HG03520 (cell line): ENCODE data around the gene TLL2.
"Not testable (repeated sequence)": the region's sequence is repeated elsewhere in the genome, so short reads cannot be mapped to it uniquely, and the experiment has no call there.

ENCODE experiments used
- ATAC-seq: cut with Tn5 transposase; IDR thresholded peaks from one replicate; pipeline ENCODE4 v1.9.1; 2021; ENCODE audit warnings: mild to moderate bottlenecking, moderate library complexity; ENCODE audit not compliant: unreplicated experiment

The TLL2 gene

DNA sequence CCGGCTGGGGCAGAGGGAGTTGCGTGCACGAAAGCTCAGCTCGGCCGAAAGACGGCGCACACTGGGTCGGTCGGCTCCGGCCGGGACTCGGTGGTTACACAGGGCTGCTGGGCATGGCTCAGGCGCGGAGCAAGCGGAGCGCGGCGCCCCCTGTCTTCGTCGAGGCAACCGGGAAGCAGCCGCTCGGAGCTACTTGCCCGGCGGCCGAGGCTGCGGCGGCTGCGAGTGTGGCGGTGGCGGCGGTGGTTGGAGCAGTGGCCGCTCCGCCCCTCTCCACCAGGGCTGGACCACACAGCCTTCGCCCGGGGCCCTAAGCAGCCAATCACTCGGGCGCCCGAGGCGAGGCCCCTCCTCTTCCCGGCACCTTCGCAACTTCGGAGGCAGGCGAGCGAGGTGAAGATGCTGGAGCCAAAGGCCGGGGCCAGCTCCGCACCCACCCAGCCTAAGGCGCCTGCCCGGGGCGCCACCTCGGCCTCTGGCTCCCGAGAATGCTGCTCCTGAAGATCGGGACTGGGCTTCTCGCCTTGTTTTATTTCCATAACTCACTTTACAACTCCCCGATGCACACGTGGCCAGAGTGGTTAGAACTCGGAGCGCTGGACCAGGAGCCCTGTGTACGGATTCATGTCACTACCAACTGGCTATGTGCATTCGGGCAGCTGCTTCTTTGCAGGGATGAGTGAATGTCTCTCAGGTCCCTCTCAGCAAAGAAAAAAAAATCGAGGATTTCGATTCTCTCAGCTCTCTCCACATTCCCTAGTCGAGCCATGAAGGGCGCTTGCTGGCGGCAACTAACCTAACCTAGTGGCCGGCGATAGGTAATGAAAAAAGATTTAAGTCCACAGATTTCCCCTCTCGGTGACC lies at the start of gene TLL2:
Gene TLL2 (minus strand): TSS at position 229 of the 864 bp plus-strand sequence. CDS start 241 bp downstream, outside the sequence.
- ATAC-seq, result peak; percentile 78

DNA sequence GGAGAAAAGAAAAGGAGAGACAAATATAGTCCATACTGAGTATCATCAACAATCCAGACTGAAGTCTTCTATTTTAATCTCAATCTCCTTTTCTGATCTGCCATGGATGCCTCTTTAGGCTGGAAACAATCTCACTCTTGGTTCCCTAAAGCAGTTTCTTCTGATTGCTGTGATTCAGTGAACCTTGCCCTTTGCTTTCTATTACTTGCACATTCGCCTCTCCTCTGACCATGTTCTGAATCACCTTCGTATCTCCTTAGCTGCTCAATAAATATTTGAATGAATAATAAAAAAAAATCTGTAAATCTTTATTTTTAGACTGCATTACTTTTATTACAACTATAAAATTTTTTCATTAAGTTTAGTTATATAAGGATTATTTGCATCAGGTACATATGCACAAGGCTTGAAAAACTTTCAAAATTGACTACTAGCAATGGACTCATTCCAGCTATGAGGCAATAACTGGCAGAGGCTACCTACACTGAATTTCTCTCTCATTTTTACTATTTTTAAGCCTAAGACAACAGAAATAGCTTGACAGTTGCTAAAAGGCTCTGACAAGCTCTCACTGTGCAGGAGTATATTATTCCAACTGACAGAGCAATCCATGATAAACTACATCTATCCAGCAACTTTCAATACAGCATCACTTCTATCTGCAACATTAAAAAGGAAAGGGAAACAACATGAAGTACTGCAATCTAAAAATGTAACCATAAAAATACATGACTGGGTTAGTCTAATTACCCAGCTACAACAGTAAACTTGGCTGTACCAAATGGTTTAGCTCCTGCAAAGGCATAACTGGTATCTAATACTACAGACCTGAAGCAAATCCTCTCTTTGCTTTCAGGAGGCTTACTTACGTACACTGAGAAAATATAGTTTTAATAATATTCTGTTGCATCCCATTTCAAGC lies 47.5 kb upstream of the TLL2 start:
- no peak for ATAC-seq

DNA sequence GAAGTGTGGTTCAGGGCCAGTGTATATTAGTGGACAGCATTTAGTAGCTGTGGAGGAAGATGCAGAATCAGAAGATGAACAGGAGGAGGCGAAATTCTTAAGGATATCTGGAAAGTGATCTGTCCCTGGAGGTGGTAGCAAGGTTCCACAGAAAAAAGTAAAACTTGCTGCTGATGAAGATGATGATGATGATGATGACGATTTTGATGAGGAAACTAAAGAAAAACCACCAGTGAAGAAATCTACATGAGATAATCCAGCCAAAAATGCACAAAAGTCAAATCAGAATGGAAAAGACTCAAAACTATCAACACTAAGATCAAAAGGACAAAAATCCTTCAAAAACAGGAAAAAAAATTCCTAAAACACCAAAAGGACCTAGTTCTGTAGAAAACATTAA lies 46.8 kb upstream of the TLL2 start:
- no peak for ATAC-seq

DNA sequence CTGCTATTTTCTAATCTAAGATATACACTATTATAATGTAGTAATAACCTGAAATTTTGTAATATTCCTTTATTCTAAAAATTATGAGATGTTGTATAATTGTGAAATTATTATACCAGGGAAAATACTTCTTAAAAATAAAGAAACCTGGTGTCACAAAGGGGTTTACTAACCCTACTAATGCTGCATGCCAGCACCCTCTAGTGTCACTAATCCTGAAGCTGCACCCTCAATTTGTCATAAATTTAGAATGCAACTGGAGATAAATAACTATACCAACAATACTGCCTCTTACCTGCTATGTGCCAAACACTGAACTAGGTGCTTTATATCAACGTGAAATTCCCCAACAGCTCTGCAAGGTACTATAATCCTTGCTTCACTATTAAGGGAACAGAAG lies 42.3 kb upstream of the TLL2 start:
- no peak for ATAC-seq

DNA sequence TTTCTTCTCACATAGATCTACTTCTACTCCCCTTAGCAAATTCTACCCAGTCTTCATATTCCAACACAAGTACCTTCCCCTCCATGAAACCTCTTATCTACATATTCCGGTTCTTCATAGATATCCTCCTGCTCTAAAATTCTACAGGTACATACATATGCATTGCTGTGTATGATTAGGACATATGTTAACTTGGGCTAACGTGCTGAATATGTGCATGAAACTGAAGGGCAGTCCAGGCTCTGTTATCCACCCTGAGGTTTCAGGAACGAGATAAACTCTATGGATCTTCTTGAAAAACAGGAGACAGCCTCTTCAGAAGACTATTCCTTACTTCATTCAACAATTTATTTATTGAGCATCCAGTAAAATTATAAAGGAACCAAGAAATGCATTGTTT lies 41.6 kb upstream of the TLL2 start:
- no peak for ATAC-seq

DNA sequence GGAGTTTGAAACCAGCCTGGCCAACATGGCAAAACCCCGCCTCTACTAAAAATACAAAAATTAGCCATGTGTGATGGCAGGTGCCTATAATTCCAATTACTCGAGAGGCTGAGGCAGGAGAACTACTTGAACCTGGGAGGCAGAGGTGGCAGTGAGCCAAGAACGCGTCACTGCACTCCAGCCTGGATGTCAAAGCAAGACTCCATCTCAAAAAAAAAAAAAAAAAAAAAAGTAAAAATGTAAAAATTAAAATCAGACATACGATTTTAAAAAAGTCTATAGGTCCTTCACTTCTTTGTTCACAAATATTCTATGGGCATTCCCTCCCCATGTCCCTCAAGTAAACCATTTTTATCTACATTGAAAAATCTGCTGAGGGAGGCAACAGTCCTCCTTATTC lies 34.9 kb upstream of the TLL2 start:
- ATAC-seq, result no peak

DNA sequence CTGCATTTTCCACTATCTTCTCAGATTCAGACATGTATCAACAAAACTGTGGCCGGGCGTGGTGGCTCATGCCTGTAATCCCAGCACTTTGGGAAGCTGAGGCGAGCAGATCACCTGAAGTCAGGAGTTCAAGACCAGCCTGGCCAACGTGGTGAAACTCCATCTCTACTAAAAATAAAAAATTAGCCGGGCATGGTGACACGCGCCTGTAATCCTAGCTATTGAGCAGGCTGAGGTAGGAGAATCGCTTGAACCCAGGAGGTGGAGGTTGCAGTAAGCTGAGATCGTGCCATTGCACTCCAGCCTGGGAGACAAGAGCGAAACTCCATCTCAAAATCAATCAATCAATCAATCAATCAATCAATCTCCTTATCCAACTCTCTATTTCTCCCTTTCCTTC lies 31.8 kb upstream of the TLL2 start:
- not testable (repeated sequence) for ATAC-seq

DNA sequence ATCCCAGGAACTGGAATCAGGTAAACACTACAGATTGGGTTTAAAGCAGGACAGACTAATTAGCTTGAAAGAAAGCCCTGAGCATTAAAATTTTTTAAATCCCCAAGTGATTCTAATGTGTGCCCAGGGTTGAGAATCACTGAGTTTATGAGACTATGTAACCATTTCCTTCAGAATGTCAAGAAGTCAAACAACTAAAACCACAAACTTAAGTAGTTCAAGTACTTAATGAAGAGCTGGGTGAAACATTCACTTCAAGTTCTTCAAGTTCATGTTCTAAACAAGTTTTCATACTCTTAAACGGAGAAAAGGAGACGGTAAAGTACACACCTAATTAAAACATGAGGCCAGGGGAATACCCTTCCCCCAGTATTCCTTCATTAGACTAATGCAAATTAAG lies 28.2 kb upstream of the TLL2 start:
- no peak for ATAC-seq

DNA sequence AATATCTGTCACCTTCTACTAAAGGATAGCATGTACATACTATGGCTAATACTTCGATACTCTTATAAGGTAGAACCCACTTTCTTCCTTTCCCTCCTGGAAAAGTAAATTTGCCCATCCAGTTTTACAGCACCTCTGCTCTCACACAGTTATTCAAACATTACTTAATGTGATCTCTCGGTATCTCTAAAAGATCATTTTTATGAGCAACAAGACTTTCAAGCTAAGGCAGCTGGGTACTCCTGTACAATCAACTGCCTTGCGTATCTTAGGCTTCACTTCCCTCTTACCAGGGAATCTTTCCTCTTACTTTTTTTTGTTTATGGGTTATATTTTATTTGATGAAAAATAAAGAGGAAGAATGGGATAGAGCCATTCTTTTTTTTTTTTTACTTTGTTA lies 26.5 kb upstream of the TLL2 start:
- no peak for ATAC-seq

DNA sequence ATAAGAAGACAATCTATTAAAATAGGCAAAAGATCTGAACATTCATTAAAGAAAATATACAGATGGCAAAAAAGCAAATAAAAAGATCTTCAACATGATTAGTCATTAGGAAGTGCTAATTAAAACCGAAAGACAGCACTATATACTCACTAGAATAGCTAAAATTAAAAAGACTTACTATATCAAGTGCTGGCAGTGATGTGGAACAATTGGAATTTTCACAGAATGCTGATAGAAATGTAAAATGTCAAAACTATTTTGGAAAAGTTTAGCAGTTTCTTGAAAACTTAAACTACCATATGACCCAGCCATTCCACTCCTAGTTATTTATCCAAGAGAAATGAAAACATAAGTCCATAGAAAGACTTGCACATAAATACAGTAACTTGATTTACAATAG lies 25.0 kb upstream of the TLL2 start:
- no peak for ATAC-seq

DNA sequence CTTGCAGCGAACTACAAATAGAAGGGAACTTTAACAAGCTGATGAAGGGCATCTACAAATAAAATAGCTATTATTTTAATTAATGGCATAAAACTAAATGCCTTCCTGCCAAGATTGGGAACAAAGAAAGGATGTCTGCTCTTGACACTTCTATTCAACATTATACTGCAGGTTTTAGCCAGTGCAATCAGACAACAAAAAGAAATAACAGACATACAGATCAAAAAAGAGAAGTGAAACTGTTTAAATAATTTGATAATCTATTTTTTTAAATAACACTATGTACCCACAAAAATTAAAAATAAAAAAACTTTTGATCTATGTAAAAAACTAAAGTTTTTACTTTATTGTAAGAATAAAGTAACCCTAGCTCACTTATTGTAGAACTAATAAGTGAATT lies 22.4 kb upstream of the TLL2 start:
- no peak for ATAC-seq

DNA sequence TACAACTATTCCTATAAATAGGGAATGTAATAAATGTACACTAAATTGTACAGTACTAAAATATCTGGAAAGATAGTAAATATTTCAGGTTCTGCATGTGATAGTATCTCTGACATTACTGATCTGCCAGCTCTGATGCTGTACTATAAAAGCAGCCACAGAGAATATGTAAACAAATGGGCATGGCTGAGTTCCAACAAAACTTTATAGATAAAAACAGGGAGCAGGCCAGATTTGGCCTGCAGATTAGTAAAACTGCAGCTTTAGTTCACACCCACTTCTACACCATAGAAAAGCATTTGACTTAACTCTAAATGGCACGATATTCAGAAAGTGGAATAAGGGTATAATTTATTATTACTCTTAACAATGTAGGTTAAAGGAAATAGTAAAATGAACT lies 18.8 kb upstream of the TLL2 start:
- no peak for ATAC-seq

DNA sequence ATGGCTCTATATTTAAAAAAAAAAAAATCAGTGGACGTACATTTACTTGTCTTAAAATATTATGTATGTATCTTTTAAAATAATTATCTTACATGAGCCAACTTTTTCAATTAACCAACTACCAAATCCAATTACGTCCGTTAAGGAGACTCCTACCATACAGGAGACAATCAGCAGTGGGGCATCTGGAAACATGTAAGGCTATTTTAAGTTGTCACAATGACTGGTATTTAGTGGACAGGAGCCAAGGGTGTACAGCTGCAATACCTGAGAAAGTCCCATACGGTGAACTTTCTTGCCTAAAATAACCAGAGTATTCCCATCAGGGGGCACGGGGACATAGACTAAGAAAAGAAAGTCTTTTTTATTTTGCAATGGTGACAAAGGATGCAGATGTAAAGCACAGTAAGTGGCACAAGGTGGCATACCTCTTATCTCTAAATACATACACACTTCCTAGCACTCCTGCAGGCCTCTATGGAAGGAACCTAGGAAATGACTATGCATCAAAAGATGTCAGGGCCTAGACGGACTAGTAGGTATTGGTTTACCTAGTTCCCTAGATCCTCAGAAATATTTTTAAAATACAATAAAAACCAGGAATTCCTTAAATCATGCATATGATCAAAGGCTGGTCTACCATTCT lies 16.0 kb upstream of the TLL2 start:
- no peak for ATAC-seq

DNA sequence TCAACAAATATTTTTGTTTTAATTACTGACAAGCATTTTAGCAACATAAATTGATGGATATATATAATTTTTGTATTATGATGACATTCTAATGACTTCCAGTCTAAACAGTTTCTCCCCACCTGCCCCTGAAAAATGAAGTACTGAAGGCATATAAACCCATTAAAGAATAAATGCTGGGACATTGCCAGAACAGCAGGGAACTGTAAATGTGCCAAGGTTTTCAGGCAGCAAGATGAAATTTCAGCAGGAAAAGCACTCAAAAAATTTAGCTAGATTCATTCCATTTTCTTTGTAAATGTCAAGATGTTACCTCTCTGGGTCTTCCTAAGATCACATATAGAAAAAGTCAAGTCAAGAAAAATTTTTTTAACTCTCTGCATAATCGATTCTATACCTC lies 11.0 kb upstream of the TLL2 start:
- ATAC-seq, result no peak

DNA sequence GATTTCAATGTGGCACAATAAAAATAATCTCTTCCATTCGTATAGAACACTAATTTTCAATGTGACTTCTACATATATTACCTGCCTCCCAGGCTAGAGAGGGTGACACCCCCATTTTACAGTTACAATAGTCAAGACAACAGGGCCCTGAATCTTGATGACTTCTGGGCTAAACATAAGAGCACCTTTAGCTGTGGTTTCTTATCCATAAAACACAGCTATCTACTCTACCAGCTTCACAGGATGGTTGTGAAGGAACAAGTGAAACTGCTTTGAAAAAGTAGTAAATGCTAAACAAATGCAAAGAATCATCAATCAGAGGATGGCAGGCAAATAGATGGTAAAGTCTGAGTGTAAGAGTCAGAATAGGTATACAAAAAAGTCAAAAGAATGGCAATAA lies 3.6 kb upstream of the TLL2 start:
- no peak for ATAC-seq

DNA sequence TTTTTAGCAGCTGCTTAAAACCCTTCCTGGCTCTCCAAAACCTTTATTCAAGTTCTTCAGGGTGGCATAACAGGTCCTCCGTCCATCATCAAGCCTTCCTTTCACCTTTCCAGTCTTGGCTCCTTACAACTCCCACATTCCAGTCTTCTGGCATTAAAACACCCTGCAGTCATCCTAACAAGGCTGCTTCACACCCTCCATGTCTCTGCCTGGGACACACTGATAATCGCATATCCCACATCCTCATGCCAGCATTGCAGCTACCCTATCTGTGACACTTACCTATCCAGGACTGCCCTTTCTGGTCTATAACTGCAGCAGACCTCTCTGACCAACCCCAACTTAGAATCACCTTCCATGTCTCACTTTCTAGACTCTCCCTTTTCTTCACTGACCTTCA lies 2.6 kb upstream of the TLL2 start:
- no peak for ATAC-seq

DNA sequence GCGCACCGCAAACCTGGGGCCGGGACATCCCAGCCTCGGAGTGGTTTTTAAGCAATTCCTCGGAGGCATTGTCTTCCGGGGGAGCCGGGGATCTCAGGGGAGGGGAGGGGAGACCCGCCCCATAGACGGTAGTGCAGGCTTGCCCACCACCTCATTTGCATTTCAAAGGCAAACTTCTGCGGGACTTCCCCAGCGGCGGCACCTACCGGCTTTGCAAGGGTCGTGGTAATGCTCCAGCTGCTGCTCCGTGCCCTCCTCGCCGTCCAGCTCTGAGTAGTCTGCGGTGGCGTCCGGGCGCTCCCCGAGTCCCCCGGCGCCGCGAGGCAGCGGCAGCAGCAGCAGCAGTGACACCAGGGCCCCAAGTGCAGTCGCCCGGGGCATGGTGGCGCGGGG lies 425 bp downstream of the TLL2 start:
- no peak for ATAC-seq

DNA sequence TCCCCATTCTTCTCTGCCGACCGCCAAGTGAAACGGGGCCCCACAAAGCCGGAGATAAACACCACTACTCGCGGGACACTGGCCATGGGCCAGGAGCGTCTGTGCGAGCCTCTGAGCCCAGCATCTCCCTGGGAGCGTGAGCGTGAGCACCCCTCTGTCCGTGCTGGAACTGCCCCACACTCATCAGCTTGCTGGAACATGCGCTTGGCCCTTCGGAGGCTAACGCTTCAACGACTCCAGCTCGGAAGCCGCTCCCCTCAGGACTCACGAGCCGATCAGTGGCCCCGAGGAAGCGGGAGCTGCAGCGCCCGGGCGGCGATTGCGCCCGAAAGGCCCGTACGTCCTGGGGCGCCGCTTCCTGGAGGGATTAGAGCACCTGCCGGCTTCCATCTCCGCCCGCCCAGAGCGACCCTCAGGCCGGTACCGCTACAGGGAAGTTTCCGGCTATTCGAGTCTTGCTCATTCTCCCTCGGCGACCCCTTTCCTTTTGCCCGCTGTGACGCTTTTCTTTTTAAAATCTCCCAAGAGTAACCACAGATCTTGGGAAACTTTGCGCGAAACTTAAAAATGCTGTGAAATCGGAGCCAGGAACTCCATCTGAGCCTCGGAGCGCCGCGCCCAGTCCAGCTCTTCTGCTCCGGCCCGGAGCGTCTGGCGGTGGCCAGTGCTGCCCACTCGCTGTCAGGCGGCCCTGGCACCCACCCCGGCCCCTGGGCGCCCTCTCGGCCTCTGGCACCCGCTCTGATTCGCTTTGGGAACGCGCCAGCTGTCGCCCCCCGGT lies 1.0 kb downstream of the TLL2 start:
- no peak for ATAC-seq

DNA sequence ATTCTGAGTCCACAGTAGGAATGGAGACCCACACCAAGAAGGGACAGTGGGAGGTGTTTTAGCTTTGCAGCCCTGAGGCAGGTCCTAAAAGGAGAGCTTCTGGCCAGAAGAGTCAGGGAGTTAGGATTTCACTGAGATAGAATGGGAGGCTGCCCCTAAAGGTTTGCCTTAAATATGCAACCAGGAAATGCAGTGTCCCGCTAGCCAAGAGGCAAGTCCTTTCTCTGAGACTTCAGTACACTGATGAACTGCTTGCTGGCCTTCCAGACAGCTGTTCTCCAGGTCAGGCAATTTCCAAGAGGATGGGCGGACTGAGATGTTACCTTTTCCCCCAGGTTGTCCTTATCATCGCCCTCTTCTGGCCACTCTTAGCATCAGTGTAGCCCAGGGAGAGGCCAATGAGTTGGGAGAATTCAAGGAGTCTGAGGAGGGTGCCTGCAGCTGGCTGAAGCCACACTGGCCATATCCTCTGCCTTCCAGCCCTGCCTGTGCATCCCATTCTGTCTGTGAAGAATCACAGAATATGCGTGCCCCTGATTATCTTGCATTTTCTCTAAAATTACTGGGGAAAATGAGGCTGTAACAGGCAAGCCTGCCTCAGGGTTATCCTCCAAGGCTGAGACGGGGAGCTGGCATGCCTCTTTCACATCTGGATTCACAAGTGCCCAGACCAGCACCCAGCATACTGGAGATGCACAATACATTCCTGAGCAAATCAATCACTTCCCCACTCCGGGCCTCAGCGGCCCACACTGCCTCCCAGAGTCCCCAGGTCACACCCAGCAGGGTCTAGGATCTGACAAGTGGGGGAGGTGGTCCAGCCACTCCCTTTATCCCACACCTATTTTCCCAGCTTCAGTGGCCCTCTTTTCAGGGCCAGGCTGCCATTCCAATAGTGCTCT lies 2.4 kb downstream of the TLL2 start:
- ATAC-seq, result no peak
